SK-MEL-5 (cell line): Measurements from ENCODE around the gene APC. TPM values are rescaled to one million over a fixed set of nuclear protein-coding genes. Genes with fewer than 3 reads are reported as not detected.
A peak's percentile ranks its signal among the peaks of the same experiment; 100 is the strongest.
"Not testable (repeated sequence)": the region's sequence is repeated elsewhere in the genome, so short reads cannot be mapped to it uniquely, and the experiment has no call there.

Experiments used
- DNase-seq: peaks from one replicate; pipeline ENCODE4 v3.0.0-alpha.2; 2016; ENCODE audit warnings: low read depth, low spot score
- in situ Hi-C: cut with HindIII; loops from 2 replicates; pipeline ENCODE4 v1.10.0; 2016; ENCODE audit warnings: low sequenced_read_pairs, high pct_unique_total_duplicates, low pct_unique_long_range_greater_than_20kb
- total RNA-seq: library from RNA; depleted of rRNA; stranded (reverse); fragments of >200 nt; shearing (Covaris generic); gene quantifications from 2 replicates; pipeline ENCODE4 v1.2.3, GENCODE V29; 2014

APC gene
- total RNA-seq, 1 experiment from 2014 or later = 55.6 TPM

DNA sequence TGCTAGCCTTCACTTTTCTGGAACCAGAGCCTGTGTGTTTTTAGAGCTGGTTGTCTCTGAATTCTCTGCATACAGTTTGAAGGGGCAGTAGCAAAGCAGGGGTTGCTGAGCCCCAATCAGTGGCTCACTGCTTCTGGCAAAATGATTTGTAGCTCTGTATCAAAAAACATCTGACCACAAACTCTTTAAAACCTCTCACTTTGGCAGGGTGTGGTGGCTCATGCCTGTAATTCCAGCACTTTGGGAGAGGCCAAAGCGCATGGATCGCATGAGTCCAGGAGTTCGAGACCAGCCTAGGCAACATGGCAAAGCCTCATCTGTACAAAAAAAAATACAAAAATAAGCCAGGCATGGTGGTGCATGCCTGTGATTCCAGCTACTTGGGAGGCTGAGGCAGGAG is 28.3 kb upstream of the APC start:
- no peak for DNase-seq
- in situ Hi-C loops = no loop called here

DNA sequence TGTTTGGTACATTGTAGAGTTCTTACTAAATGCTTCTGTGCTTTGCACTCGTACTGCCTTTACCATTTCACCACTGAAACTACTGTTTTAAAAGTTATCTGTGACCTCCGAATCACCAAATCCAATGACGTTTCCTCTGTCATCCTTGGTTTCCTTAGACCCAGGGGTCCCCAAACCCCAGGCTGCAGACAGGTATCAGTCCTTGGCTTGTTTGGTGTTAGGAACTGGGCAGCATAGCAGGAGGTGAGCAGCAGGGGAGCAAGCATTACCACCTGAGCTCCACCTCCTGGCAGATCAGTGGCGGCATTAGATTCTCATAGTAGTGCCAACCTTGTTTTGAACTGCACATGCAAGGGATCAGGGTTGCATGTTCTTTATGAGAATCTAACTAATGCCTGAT is 26.8 kb upstream of the APC start:
- DNase-seq = no peak
- in situ Hi-C loops = no loop called here

DNA sequence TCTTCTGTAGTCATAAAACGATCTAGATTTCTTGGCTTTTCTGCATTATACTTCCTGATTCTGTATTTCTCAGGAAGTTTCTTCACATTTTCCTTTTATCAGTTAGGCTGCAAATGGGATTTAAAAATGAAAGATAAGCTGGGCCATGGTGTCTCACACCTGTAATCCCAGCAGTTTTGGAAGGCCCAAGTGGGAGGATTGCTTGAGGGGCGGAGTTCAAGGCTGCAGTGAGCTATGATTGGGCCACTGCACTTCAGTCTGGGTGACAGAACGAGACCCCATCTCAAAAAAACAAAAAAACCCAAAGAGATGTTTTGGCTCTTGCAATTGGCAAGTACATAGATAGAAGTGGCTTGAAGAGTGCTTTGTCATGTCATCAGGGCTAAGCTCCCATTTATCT is 26.2 kb upstream of the APC start:
- DNase-seq = no peak
- in situ Hi-C loops = no loop called here

- DNase-seq = no peak
- in situ Hi-C loops = no loop called here
Observed at GRCh38 chr5:112713206-112713605, 24.5 kb upstream of the APC start.

GRCh38 chr5:112716895-112717294 is 20.8 kb upstream of the APC start:
- in situ Hi-C loops, DNase-seq: not testable (repeated sequence)

DNA sequence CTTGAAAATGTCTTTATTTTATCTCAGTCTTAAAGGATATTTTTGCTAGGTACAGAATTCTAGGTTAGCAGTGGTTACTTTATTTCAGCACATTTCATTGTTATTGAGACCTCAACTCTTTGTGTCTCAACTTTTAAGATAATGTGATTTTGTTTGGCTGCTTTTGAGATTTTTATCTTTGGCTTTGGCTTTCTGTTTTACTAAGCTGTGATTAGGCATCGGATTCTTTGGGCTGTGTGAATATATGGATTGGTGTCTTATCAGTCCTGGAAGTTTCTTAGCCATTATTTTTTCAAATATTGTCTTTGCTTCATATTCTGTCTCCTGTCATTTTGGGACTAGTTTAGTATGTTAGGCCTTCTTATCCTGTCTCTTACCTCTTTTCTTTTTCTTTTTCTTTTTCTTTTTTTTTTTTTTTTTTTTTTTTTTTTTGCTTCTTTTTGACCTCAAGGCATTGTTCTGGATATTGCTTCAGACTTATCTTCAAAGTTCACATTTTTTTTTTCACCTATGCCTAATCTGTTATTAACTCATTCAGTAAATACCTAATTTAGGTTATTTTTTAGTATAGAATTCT is 20.1 kb upstream of the APC start:
- no peak for DNase-seq
- in situ Hi-C loops = no loop called here

GRCh38 chr5:112718344-112718743 is 19.3 kb upstream of the APC start:
- in situ Hi-C loops = no loop called here
- no peak for DNase-seq

GRCh38 chr5:112720576-112720975 is 17.1 kb upstream of the APC start:
- in situ Hi-C loops = no loop called here
- DNase-seq = no peak

DNA sequence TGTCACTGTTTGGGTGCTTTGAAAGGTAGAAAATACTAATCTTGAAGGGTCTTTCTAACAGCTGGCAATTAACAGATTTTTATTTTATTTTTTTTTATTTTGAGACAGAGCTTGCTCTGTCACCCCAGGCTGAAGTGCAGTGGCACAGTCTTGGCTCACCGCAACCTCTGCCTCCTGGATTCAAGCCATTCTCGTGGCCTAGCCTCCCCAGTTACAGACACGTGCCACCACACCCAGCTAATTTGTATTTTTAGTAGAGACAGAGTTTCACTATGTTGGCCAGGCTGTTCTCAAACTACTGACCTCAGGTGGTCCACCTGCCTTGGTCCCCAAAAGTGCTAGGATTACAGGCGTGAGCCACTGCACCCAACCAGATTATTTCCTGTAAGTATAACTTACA is 12.8 kb upstream of the APC start:
- in situ Hi-C loops = no loop called here
- no peak for DNase-seq

GRCh38 chr5:112729630-112730029 is 8.1 kb upstream of the APC start:
- in situ Hi-C loops = no loop called here
- no peak for DNase-seq

DNA sequence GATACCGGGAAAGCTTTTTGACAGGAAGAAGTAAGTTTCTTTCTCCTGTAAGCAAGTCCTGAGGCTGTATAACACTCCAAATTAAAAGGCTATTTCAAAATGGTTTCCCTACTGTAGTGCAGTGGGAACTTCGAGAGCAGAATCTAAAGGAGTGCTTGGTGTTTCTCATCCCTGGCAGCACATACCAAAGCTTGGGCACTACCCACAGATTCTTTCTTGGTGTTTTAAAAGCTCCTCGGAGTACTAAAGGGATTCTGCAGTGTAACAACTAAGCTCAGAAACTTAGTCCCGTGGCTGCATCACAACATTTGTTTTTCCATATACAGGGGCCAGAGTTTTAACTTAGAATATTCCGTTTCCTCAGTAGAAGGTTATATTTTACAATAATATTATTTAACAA is 5.6 kb upstream of the APC start:
- in situ Hi-C loops = no loop called here
- no peak for DNase-seq

- in situ Hi-C loops = no loop called here
Observed at GRCh38 chr5:112733586-112733985, 4.1 kb upstream of the APC start.

DNA sequence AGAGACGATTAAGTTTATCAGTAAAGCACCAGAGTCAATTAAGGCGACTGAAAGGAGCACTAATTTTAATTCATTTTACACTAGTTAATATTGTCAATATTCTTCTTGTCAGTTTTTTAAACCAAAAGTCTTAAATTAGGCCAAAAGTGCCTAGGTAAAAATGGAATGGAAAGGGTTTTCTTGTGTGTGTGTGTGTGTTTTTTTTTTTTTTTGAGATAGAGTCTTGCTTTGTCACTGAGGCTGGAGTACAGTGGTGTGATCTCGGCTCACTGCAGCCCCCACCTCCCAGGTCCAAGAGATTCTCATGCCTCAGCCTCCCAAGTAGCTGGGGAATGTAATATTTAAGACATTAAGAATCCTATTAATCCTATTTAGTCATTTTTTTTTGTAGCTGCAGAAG is 3.1 kb upstream of the APC start:
- DNase-seq = no peak
- in situ Hi-C loops = no loop called here

More at GRCh38 chr5:112733586-112733985, 4.1 kb upstream of the APC start:
- DNase-seq = no peak

DNA sequence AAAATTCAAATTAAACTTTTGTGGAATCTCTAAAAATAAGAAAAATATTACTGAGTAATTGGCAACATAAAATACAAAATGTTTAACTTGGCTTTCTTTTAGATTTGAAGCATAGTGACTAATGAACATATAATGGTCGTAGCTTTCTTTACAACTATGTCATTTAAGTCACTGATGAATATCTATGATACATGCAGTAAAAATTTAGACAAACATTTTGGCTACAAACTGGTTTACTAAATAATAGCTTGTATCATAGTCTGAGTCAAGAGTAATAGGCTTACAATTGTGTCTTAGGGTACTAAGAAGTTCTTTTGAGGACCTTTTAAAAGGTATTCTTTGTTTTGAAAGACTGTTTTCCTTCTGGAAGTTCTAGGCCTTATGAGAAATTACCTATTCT is 2.0 kb upstream of the APC start:
- in situ Hi-C loops = no loop called here
- DNase-seq = peak; percentile 20

- no peak for DNase-seq
- in situ Hi-C loops = no loop called here
Observed at GRCh38 chr5:112737070-112737462, 619 bp upstream of the APC start.

DNA sequence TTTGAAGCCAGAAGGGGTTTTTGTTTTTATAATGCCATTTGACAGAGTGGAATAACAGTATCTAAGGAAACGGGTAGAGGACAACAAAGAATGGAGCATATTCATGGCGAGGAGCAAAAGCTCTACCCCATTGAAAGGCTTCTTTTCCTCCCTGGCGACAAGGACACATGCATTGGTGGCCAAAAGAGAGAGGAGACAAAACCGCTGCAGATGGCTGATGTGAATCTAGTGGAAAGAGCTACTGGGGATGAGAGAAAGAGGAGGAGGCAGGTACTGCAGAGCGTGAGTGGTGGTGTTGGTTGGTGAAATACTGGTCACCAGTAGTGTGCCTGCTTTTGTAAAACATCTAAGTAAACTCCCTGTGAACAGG is 491 bp downstream of the APC start:
- peak; percentile 49 for DNase-seq
- in situ Hi-C loops = no loop called here

GRCh38 chr5:112742424-112742823 is 4.7 kb downstream of the APC start:
- in situ Hi-C loops = no loop called here
- DNase-seq = peak; percentile 98

DNA sequence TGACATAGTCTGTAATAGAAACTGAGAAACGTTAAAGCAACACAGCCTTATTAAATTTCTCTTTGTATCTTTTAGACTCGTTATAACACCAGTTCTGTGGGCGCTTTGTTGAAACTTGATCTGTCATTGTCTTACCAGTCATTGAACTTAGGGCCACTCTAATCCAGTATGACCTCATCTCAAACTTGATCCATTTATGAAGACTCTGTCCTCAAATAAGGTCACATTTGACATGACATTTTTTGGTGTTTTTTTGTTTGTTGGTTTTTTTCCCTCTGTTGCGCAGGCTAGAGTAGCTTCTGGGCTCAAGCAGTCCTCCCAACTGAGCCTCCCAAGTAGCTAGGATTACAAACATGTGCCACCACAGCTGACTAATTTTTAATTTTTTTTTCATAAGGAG is 5.9 kb downstream of the APC start:
- no peak for DNase-seq
- in situ Hi-C loops = no loop called here

GRCh38 chr5:112752335-112752734 is 14.7 kb downstream of the APC start:
- no peak for DNase-seq
- in situ Hi-C loops = no loop called here

DNA sequence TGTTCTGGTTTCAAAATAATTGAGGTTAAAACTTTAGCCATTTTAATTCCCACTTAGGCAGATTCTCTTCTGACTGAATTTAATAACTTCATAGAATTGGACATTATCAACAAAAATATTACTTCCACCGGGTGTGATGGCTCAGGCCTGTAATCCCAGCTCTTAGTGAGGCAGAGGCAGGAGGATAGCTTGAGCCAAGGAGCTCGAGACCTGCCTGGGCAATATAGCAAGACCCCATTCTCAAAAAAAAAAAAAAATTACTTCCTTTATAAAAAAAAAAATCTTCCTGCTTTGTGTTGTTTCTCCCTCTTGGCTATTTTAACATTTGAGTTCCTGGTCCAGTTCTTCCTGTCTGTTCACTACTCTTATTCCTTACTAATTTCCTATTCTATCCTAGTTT is 18.0 kb downstream of the APC start:
- in situ Hi-C loops = no loop called here
- no peak for DNase-seq
